Testis (tissue), 3 donors: ENCODE measurements around the gene PPP3R1. TPM values are rescaled to one million over a fixed set of nuclear protein-coding genes. Genes with fewer than 3 reads are reported as not detected.

Experiments
- DNase-seq: peaks from one replicate; pipeline ENCODE4 v3.0.0-alpha.2; 2019
- H3K27ac ChIP-seq, 2 donors: fragments of 200-600 bp; sonication (generic); one replicate each; pipeline ENCODE4 v1.5.1; 2019
- H3K27me3 ChIP-seq: fragments of 200-600 bp; sonication (generic); one replicate; pipeline ENCODE4 v1.5.1; 2019
- H3K36me3 ChIP-seq: fragments of 200-600 bp; sonication (generic); one replicate; pipeline ENCODE4 v1.5.1; 2017; ENCODE audit warnings: low read depth; ENCODE audit errors: missing control alignments
- H3K4me1 ChIP-seq: fragments of 200-600 bp; sonication (generic); one replicate; pipeline ENCODE4 v1.5.1; 2019
- H3K4me3 ChIP-seq, 2 donors: fragments of 200-600 bp; sonication (generic); one replicate each; pipeline ENCODE4 v1.5.1; 2017 to 2019
- H3K9me3 ChIP-seq: fragments of 200-600 bp; sonication (generic); one replicate; pipeline ENCODE4 v1.5.1; 2017
- POLR2A ChIP-seq: fragments of 450-650 bp; IDR thresholded peaks from one replicate; pipeline ENCODE4 v1.6.1; 2017; ENCODE audit warnings: antibody characterized with exemption, mild to moderate bottlenecking, moderate library complexity
- WGBS, 2 donors: methylation state at CpG; one replicate each; pipeline ENCODE4 v1.1.5; 2018; 5-methylcytosine and 5-hydroxymethylcytosine counted together
- intact Hi-C: fragments of 100-400 bp; cut with DNase I; formaldehyde crosslinking; loops from one replicate; pipeline ENCODE4 v1.15.1; 2023; ENCODE audit warnings: low total_unique reads
- polyA plus RNA-seq: library from polyadenylated mRNA; stranded (reverse); fragments of 350-450 nt; fragmentation: Illumina TruSeq; extraction: RNeasy Lipid Tissue Mini Kit (QIAGEN cat#74804); gene quantifications from one replicate; pipeline ENCODE4 v1.2.3, GENCODE V29; 2014; ENCODE audit warnings: low read depth, low replicate concordance; ENCODE audit not compliant: insufficient read depth
- total RNA-seq, 2 donors: library from RNA; depleted of rRNA; stranded (reverse); fragments of >200 nt; gene quantifications; one replicate each; pipeline ENCODE4 v1.2.3, GENCODE V29; 2016
- TF ChIP-seq, protein P1 (sequence below), 3 experiments: fragments of 450-650 bp in 2 of 3; fragments of 200-600 bp in 1 of 3; sonication (generic) in 1 of 3; IDR thresholded peaks; one replicate each; pipeline ENCODE4 v1.5.1; 2016 to 2019; ENCODE audit warnings: antibody characterized with exemption in 3 of 3, mild to moderate bottlenecking in 2 of 3, moderate library complexity in 1 of 3

PPP3R1 gene
- total and polyA plus RNA-seq, 3 donors from 2014 or later = 35.7 to 45.0 (median 37.0) TPM

DNA sequence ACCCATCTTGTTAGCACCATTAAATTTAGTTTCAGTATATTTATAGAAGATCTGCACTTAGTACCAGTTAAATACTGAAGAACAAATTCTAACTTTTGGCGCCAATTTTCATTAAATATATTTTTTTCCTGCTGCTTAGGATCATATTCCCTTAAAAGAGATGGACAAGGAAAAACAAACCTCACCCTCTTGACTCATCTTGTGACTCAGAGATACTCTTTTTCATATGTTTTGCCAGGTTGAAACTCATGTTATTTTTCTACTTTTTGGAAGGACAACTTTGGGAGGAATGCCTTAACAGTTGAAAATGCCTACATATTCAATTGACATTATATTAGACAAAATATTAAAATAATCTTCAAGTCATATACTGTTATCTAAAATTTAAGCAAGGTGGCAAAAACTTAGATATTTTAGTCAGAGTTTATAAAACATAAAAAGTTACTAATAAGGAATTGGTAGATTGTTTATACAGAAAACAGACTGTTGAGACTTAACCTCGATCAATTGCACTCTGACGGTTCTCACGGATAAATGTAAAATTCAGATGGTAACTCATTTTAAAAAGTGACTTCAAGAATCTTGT, 58.5 kb downstream of the PPP3R1 start:
- H3K27ac ChIP-seq = no peak overlapping the region
- WGBS, 2 donors = 90 to 92% methylated on average over 4 of the region's 4 CpGs
- H3K4me3 ChIP-seq = no peak overlapping the region
- DNase-seq = no peak
- no peaks in the 10 kb centered on the region for H3K36me3 ChIP-seq
- H3K9me3 ChIP-seq = no peaks in the 10 kb centered on the region
- intact Hi-C loops = no loop called here
- H3K27me3 ChIP-seq = no peaks in the 10 kb centered on the region
- H3K4me1 ChIP-seq = peaks cover 12% of the 10 kb centered on the region
- TF ChIP-seq, protein P1, sequence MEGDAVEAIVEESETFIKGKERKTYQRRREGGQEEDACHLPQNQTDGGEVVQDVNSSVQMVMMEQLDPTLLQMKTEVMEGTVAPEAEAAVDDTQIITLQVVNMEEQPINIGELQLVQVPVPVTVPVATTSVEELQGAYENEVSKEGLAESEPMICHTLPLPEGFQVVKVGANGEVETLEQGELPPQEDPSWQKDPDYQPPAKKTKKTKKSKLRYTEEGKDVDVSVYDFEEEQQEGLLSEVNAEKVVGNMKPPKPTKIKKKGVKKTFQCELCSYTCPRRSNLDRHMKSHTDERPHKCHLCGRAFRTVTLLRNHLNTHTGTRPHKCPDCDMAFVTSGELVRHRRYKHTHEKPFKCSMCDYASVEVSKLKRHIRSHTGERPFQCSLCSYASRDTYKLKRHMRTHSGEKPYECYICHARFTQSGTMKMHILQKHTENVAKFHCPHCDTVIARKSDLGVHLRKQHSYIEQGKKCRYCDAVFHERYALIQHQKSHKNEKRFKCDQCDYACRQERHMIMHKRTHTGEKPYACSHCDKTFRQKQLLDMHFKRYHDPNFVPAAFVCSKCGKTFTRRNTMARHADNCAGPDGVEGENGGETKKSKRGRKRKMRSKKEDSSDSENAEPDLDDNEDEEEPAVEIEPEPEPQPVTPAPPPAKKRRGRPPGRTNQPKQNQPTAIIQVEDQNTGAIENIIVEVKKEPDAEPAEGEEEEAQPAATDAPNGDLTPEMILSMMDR (IDR thresholded peaks at IDR 0.05) = no peak
- no peak for TF ChIP-seq POLR2A

DNA sequence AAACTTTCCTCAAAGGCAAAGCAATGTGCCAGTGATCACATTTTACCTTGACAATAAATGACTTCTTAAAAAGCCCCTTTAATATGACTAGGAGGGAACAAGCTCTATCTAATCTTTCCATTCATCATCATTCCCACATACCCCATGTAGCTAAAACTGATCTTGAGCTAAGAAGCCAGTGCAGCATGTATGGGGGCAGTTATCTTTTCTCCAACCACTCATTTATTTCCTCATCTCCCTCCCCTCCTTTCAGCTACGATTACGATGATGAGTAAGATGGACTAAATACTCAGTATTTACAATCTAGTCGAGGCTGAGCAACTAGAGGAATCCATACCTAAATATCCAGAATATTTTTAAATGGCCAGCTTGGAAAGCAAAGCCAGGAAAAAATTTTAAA, 59.2 kb downstream of the PPP3R1 start:
- no peaks in the 10 kb centered on the region for H3K27me3 ChIP-seq
- TF ChIP-seq, protein P1 (IDR thresholded peaks at IDR 0.05) = no peak
- no peak for TF ChIP-seq POLR2A
- H3K4me1 ChIP-seq = peaks cover 12% of the 10 kb centered on the region
- intact Hi-C loops = no loop called here
- DNase-seq = no peak
- H3K9me3 ChIP-seq = no peaks in the 10 kb centered on the region
- H3K27ac ChIP-seq = no peak overlapping the region
- WGBS, 2 donors = 73 to 75% methylated on average over 3 of the region's 3 CpGs
- H3K4me3 ChIP-seq = no peak overlapping the region
- no peaks in the 10 kb centered on the region for H3K36me3 ChIP-seq

DNA sequence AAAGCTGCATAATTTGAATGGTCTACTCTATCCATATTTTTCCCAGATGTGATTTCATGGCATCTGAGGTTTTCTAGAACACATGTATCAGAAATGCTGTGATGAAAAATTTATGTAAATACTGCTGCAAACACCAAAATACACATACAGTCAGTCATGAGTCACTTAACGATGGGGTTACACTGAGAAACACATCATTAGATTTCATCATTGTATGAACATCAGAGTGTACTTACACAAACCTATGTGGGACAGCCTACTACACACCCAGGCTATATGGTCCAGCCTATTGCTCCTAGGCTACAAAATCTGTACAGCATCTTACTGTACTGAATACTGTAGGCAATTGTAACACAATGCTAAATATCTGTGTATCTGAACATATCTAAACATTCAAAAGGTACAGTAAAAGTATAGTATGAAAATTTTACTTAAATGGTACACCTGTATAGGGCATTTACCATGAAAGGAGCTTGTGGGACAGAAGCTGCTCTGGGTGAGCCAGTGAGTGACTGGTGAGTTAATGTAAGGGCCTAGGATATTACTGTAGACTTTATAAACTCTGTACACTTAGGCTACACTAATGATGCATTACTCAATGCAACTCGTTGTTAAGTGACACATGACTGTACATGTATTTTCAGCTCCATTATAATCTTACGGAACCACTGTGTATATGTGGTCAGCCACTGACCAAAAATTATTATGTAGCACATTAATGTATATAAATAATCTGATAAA, 61.2 kb downstream of the PPP3R1 start:
- intact Hi-C loops = no loop called here
- Histone ChIP-seq H3K27ac (no peak overlapping the region), H3K27me3 (no peaks in the 10 kb centered on the region), H3K4me3 (no peak overlapping the region), H3K36me3 (no peaks in the 10 kb centered on the region), H3K9me3 (no peaks in the 10 kb centered on the region), H3K4me1 (peaks cover 12% of the 10 kb centered on the region)
- DNase-seq = no peak
- 79 to 91% methylated on average over 3 of the region's 3 CpGs for WGBS, 2 donors
- TF ChIP-seq, protein P1 (IDR thresholded peaks at IDR 0.05) = no peak
- no peak for TF ChIP-seq POLR2A

DNA sequence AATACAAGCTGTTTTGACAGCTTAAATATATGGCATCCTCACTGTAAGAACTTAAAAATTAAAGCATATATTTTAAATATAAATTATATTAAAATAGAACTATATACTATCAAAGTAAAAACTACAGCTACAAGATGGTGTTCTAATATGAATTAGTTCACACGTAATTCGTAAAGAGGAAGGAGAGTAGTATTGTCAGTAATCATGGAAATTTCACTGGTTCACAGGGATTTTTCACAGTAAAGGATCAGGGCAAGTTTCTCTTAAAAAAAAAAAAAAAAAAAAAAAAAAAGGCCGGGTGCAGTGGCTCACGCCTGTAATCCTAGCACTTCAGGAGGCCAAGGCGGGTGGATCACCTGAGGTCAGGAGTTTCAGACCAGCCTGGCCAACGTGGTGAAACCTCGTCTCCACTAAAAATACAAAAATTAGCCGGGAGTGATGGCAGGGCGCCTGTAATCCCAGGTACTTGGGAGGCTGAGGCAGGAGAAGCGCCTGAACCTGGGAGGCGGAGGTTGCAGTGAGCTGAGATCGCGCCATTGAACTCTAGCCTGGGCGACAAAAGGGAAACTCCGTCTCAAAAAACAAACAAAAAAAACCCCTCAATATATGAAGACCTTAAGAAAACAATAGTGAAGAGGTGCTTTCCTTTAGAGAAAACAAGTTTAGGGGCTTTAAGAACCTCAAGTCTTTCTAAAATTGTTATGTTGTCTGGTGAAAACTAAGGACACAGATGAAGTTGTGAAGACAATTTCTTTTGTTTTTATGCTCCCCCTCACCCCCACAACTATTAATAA, 62.1 kb downstream of the PPP3R1 start:
- DNase-seq = no peak
- TF ChIP-seq, protein P1 (IDR thresholded peaks at IDR 0.05) = no peak
- no peak for TF ChIP-seq POLR2A
- Histone ChIP-seq H3K36me3 (no peaks in the 10 kb centered on the region), H3K4me3 (no peak overlapping the region), H3K4me1 (peaks cover 9% of the 10 kb centered on the region), H3K9me3 (no peaks in the 10 kb centered on the region), H3K27ac (no peak overlapping the region), H3K27me3 (no peaks in the 10 kb centered on the region)
- intact Hi-C loops = no loop called here
- WGBS, 2 donors = 89 to 93% methylated on average over 15 of the region's 15 CpGs
